Neural cell (in vitro differentiated cells): ENCODE measurements around the gene STAT4.

Experiments used
- CTCF ChIP-seq: fragments of 450-650 bp; IDR thresholded peaks from 2 replicates; pipeline ENCODE4 v1.5.1; 2014; ENCODE audit warnings: antibody characterized with exemption, mild to moderate bottlenecking, moderate library complexity; ENCODE audit not compliant: poor library complexity, severe bottlenecking
- SMC3 ChIP-seq: fragments of 450-650 bp; conservative IDR thresholded peaks from 2 replicates; pipeline ENCODE4 v1.6.1; 2014; ENCODE audit warnings: antibody characterized with exemption, mild to moderate bottlenecking, moderate library complexity; ENCODE audit not compliant: poor library complexity

- TF ChIP-seq CTCF (no peak), SMC3 (no peak)
Observed at GRCh38 chr2:191069606-191070005, 81.2 kb downstream of the STAT4 start.
